ENCODE data around the gene ST3GAL3. TPM values are rescaled to one million over a fixed set of nuclear protein-coding genes. Genes with fewer than 3 reads are reported as not detected.

ST3GAL3 gene
- total RNA-seq, 4 donors from 2014 or later = 4.4 to 19.0 (median 6.1) TPM

DNA sequence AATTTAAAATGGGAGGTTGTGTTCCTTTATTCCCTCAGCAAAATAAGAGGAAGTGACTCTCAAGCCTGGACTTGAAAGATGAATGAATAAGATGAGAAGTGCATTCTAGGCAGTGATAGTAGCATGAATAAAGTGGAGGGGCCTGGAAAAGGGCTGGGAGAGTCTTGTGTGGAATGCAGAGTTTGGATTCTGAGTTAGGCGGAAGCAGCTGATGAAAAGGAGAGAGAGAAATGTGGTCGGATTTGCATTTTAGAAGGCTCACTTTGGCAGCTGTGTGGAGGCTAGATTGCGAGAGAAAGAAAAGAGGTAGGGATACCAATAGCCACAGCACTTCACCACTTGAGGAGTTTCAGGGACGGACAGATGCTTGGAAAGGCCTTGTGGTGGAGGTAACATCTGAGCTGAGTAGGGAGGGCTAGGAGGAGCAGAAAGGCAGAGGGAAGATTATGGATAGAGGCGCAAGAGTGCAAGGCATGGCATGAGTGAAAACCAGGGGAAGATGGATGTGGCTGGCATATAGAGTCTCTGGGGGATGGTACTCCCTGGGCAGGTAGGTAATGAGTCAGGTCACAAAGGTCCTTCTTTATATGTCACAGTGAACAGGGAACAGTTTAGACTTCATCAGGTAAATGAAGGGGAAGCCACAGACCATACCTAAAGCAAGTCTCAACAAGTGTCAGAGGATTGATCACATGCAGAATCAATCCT, 59.6 kb downstream of the ST3GAL3 start:
- DNase-seq = no peak
- Histone ChIP-seq H3K4me1 (no peaks in the 10 kb centered on the region), H3K27ac (no peak overlapping the region), H3K9me3 (no peaks in the 10 kb centered on the region), H3K27me3 (no peaks in the 10 kb centered on the region), H3K4me3 (no peak overlapping the region), H3K36me3 (no peaks in the 10 kb centered on the region)
- no peak for TF ChIP-seq POLR2A (IDR thresholded peaks at IDR 0.05)
- TF ChIP-seq, protein P1, sequence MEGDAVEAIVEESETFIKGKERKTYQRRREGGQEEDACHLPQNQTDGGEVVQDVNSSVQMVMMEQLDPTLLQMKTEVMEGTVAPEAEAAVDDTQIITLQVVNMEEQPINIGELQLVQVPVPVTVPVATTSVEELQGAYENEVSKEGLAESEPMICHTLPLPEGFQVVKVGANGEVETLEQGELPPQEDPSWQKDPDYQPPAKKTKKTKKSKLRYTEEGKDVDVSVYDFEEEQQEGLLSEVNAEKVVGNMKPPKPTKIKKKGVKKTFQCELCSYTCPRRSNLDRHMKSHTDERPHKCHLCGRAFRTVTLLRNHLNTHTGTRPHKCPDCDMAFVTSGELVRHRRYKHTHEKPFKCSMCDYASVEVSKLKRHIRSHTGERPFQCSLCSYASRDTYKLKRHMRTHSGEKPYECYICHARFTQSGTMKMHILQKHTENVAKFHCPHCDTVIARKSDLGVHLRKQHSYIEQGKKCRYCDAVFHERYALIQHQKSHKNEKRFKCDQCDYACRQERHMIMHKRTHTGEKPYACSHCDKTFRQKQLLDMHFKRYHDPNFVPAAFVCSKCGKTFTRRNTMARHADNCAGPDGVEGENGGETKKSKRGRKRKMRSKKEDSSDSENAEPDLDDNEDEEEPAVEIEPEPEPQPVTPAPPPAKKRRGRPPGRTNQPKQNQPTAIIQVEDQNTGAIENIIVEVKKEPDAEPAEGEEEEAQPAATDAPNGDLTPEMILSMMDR (IDR thresholded peaks at IDR 0.05) = no peak

DNA sequence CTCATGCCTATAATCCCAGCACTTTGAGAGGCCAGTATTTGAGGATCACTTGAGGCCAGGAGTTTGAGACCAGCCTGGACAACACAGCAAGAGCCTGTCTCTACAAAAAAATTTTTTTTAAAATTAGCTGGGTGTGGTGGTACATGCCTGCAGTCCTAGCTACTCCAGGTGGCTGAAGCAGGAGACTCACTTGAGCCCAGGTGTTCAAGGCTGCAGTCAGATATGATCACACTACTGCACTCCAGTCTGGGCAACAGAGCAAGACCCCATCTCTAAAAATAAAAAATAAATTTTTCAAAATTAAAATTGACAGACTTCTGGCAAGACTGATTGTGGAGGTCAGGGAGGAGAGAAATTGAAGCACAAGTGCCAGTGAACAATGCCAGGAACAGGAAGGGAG, 60.8 kb downstream of the ST3GAL3 start:
- Histone ChIP-seq H3K9me3 (no peaks in the 10 kb centered on the region), H3K27me3 (no peaks in the 10 kb centered on the region), H3K36me3 (no peaks in the 10 kb centered on the region), H3K27ac (no peak overlapping the region), H3K4me1 (no peaks in the 10 kb centered on the region), H3K4me3 (no peak overlapping the region)
- no peak for TF ChIP-seq POLR2A (IDR thresholded peaks at IDR 0.05)
- TF ChIP-seq, protein P1 (IDR thresholded peaks at IDR 0.05) = no peak
- no peak for DNase-seq

DNA sequence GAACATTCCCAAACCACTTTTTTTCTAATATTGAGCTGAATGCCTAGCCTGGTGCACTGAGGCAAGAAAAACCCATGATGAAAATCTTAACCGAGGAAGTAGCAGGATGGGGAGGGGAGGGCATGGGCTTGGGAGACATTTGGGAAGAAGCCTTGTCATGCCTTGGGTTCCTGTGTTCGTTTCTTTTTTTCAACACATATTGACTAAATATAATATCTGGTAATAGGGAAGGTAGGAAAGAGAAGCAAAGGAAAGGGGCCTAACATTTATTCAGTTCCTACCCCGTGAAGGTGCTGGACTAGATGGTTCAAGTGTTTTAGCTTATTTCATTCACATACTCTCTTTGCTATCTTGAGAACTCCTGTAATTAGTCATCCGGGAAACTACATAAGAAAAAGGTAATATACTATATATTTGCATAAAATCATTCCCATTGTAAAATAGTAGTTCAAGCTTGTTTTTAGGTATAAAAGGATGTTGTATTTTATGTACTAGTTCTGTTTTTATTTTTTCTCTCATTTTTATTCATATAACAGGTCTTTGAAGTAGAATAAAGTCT, 62.1 kb downstream of the ST3GAL3 start:
- no peak for DNase-seq
- Histone ChIP-seq H3K36me3 (no peaks in the 10 kb centered on the region), H3K4me1 (no peaks in the 10 kb centered on the region), H3K4me3 (no peak overlapping the region), H3K27me3 (no peaks in the 10 kb centered on the region), H3K27ac (no peak overlapping the region), H3K9me3 (no peaks in the 10 kb centered on the region)
- no peak for TF ChIP-seq POLR2A (IDR thresholded peaks at IDR 0.05)
- TF ChIP-seq, protein P1 (IDR thresholded peaks at IDR 0.05) = no peak

DNA sequence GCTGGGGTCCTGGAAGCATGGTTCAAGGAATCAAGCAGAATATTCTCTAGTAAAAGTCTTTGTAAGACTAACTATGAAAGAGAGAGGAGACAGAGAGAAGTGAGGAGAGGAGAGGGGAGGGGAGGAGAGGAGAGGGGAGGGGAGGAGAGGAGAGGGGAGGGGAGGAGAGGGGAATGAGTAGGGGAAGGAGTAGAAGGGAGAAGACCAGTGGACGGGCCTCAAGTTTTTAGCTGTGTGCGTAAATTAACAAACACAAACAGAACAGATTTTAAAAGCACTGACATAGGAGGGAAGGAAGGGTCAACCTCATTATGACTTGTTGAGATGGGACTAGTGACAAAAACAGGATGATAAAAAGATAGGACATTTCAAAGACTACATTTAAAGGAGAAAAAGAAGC, 62.8 kb downstream of the ST3GAL3 start:
- Histone ChIP-seq H3K27me3 (no peaks in the 10 kb centered on the region), H3K27ac (no peak overlapping the region)
- TF ChIP-seq POLR2A (IDR thresholded peaks at IDR 0.05) = no peak
- TF ChIP-seq, protein P1 (IDR thresholded peaks at IDR 0.05) = no peak

DNA sequence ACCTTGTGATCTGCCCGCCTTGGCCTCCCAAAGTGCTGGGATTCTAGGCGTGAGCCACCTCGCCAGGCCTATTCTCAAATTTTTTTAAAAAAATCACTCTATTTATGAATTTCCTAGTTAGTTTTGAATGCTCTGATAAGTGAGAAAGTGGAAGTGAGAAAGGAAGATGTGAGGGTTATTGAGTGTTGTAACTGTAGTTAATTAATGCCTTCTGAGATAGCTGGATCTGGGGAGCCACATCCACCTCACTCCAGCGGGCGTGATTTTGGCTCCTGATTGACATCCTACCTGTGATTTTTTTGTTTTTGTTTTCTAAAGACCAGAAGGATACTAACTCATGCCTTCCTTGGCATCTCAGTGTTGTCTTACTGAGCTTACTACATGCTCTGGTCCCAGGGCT, 65.6 kb downstream of the ST3GAL3 start:
- H3K27ac ChIP-seq = no peak overlapping the region
- H3K4me3 ChIP-seq = no peak overlapping the region
- DNase-seq = no peak
- no peaks in the 10 kb centered on the region for H3K27me3 ChIP-seq
- no peaks in the 10 kb centered on the region for H3K9me3 ChIP-seq
- H3K36me3 ChIP-seq = no peaks in the 10 kb centered on the region
- no peaks in the 10 kb centered on the region for H3K4me1 ChIP-seq
- TF ChIP-seq, protein P1 (IDR thresholded peaks at IDR 0.05) = no peak
- no peak for TF ChIP-seq POLR2A (IDR thresholded peaks at IDR 0.05)

More for the DNA sequence above, 62.8 kb downstream of the ST3GAL3 start:
- Histone ChIP-seq H3K9me3 (no peaks in the 10 kb centered on the region), H3K4me1 (no peaks in the 10 kb centered on the region), H3K36me3 (no peaks in the 10 kb centered on the region), H3K4me3 (no peak overlapping the region)
- DNase-seq = no peak

Data from Peyer's patch (tissue), 4 donors.